HG02798 (cell line): ENCODE measurements around the gene OPN4.
"Not testable (repeated sequence)": the region's sequence is repeated elsewhere in the genome, so short reads cannot be mapped to it uniquely, and the experiment has no call there.

Experiments used
- ATAC-seq: cut with Tn5 transposase; IDR thresholded peaks from one replicate; pipeline ENCODE4 v1.9.1; 2021; ENCODE audit warnings: mild to moderate bottlenecking; ENCODE audit not compliant: unreplicated experiment, poor library complexity

Gene OPN4

GRCh38 chr10:86654411-86655172 is at the start of gene OPN4:
Gene OPN4 (plus strand): TSS chr10:86654547. CDS start chr10:86654784, 237 bp downstream.
- ATAC-seq = no peak

- no peak for ATAC-seq
Measured at GRCh38 chr10:86607674-86608073, 46.7 kb upstream of the OPN4 start.

GRCh38 chr10:86609920-86610319 is 44.4 kb upstream of the OPN4 start:
- ATAC-seq = no peak

GRCh38 chr10:86611386-86611785 is 43.0 kb upstream of the OPN4 start:
- ATAC-seq = no peak

- no peak for ATAC-seq
Measured at GRCh38 chr10:86613096-86613495, 41.3 kb upstream of the OPN4 start.

GRCh38 chr10:86613905-86614304 is 40.4 kb upstream of the OPN4 start:
- ATAC-seq = no peak

- ATAC-seq = no peak
Measured at GRCh38 chr10:86614853-86615252, 39.5 kb upstream of the OPN4 start.

GRCh38 chr10:86617278-86617677 is 37.1 kb upstream of the OPN4 start:
- not testable (repeated sequence) for ATAC-seq

- ATAC-seq = no peak
Measured at GRCh38 chr10:86628311-86628710, 26.0 kb upstream of the OPN4 start.

- ATAC-seq = no peak
Measured at GRCh38 chr10:86630079-86630478, 24.3 kb upstream of the OPN4 start.

GRCh38 chr10:86632009-86632800 is 22.1 kb upstream of the OPN4 start:
- ATAC-seq = no peak

GRCh38 chr10:86632951-86633350 is 21.4 kb upstream of the OPN4 start:
- ATAC-seq = no peak

- no peak for ATAC-seq
Measured at GRCh38 chr10:86635402-86635801, 18.9 kb upstream of the OPN4 start.

GRCh38 chr10:86636311-86636710 is 18.0 kb upstream of the OPN4 start:
- no peak for ATAC-seq

GRCh38 chr10:86642021-86642420 is 12.3 kb upstream of the OPN4 start:
- ATAC-seq = no peak

- ATAC-seq = no peak
Measured at GRCh38 chr10:86642499-86642898, 11.8 kb upstream of the OPN4 start.

- peak; percentile 60 for ATAC-seq
Measured at GRCh38 chr10:86644152-86644793, 10.1 kb upstream of the OPN4 start.

GRCh38 chr10:86644794-86645445 is 9.4 kb upstream of the OPN4 start:
- ATAC-seq = peak; percentile 29

GRCh38 chr10:86645621-86646165 is 8.7 kb upstream of the OPN4 start:
- not testable (repeated sequence) for ATAC-seq

GRCh38 chr10:86646532-86646931 is 7.8 kb upstream of the OPN4 start:
- no peak for ATAC-seq
